B cell (primary cell): ENCODE results near the gene MAB21L3. TPM values are rescaled to one million over a fixed set of nuclear protein-coding genes. Genes with fewer than 3 reads are reported as not detected.

ENCODE experiments used
- ATAC-seq: fragments of 200-7000 bp; cut with Tn5 transposase; one replicate; pipeline ENCODE4 v1.10.0; 2021; ENCODE audit warnings: low read depth, mild to moderate bottlenecking, moderate number of reproducible peaks, moderate library complexity
- CTCF ChIA-PET: fragments of 350-600 bp; sonication (Branson Sonifier 250); formaldehyde crosslinking; loops from one replicate; lab custom pipeline; 2021; ENCODE audit warnings: antibody characterized with exemption, inconsistent platforms; lab: Charles Lee
- POLR2A ChIA-PET: fragments of 350-600 bp; sonication (Branson Sonifier 250); formaldehyde crosslinking; loops from one replicate; lab custom pipeline; 2021; ENCODE audit warnings: antibody characterized with exemption; lab: Charles Lee
- DNase-seq: peaks from one replicate; pipeline ENCODE4 v3.0.0; 2013
- H2AFZ ChIP-seq: 2 replicates; pipeline ENCODE4 v1.6.1; 2012; ENCODE audit warnings: mild to moderate bottlenecking, low read depth, low read length; ENCODE audit not compliant: insufficient read depth, poor library complexity, severe bottlenecking
- H3K27ac ChIP-seq, 2 donors: 1 replicate in 1 of 2; 2 replicates in 1 of 2; pipeline ENCODE4 v1.5.1; 2012 to 2013; ENCODE audit warnings: low read length in 2 of 2, mild to moderate bottlenecking in 2 of 2, moderate library complexity in 1 of 2
- H3K27me3 ChIP-seq, 4 experiments: fragments of 200-600 bp in 1 of 4; sonication (generic) in 1 of 4; replicated peaks in 1 of 4; 1 replicate in 2 of 4; 2 replicates in 2 of 4; pipeline versions ENCODE4 v1.6.1 to v1.7.0; 2013 to 2016; ENCODE audit warnings: low read length in 3 of 4, mild to moderate bottlenecking in 2 of 4, mixed read lengths in 1 of 4, moderate library complexity in 1 of 4; ENCODE audit not compliant: insufficient read depth in 4 of 4, control insufficient read depth in 3 of 4; ENCODE audit errors: control extremely low read depth in 1 of 4
- H3K36me3 ChIP-seq, 2 experiments: replicated peaks in 1 of 2; 1 replicate in 1 of 2; 2 replicates in 1 of 2; pipeline versions ENCODE4 v1.6.1 to v1.7.1; 2013; ENCODE audit warnings: low read length in 1 of 2; ENCODE audit not compliant: insufficient read depth in 2 of 2, control insufficient read depth in 1 of 2; ENCODE audit errors: control extremely low read depth in 1 of 2, extremely low read depth in 1 of 2
- H3K4me1 ChIP-seq, 2 donors: fragments of 200-600 bp in 1 of 2; sonication (generic) in 1 of 2; 1 replicate in 1 of 2; 2 replicates in 1 of 2; pipeline versions ENCODE4 v1.5.1 to v1.6.1; 2013 to 2017; ENCODE audit warnings: low read length in 2 of 2; ENCODE audit not compliant: control insufficient read depth in 2 of 2, insufficient read depth in 2 of 2
- H3K4me2 ChIP-seq: replicated peaks from 2 replicates; pipeline ENCODE3; 2012; ENCODE audit warnings: mild to moderate bottlenecking, low read depth, low read length; ENCODE audit not compliant: poor library complexity, severe bottlenecking
- H3K4me3 ChIP-seq, 5 experiments: fragments of 200-600 bp in 1 of 5; sonication (generic) in 1 of 5; 1 replicate in 3 of 5; 2 replicates in 2 of 5; pipeline versions ENCODE4 v1.5.1 to v1.7.0; 2011 to 2016; ENCODE audit warnings: low read length in 4 of 5, mild to moderate bottlenecking in 4 of 5, low read depth in 2 of 5, control low read depth in 1 of 5, moderate library complexity in 1 of 5; ENCODE audit not compliant: insufficient read depth in 1 of 5; ENCODE audit errors: control extremely low read depth in 1 of 5, extremely low read depth in 1 of 5
- H3K79me2 ChIP-seq: fragments of 200-600 bp; sonication (generic); one replicate; pipeline ENCODE4 v1.6.0; 2016; ENCODE audit warnings: low read length; ENCODE audit not compliant: control insufficient read depth, insufficient read depth
- H3K9ac ChIP-seq: fragments of 200-600 bp; sonication (generic); 2 replicates; pipeline ENCODE4 v1.6.1; 2017; ENCODE audit warnings: mild to moderate bottlenecking, low read length, moderate library complexity
- H3K9me3 ChIP-seq, 3 donors: one replicate each; pipeline versions ENCODE4 v1.6.1 to v1.7.1; 2013; ENCODE audit warnings: low read length in 2 of 3; ENCODE audit not compliant: control insufficient read depth in 2 of 3, insufficient read depth in 1 of 3; ENCODE audit errors: control extremely low read depth in 1 of 3
- H4K20me1 ChIP-seq: 2 replicates; pipeline ENCODE4 v1.6.0; 2012; ENCODE audit warnings: mild to moderate bottlenecking, low read length; ENCODE audit not compliant: insufficient read depth, control insufficient read depth, poor library complexity, severe bottlenecking
- H3K27ac Mint-ChIP-seq: one replicate; pipeline ENCODE4 v1.8.0; 2021; ENCODE audit warnings: mixed read lengths
- H3K27me3 Mint-ChIP-seq: one replicate; pipeline ENCODE4 v1.8.0; 2021; ENCODE audit warnings: mixed read lengths
- H3K4me1 Mint-ChIP-seq: one replicate; pipeline ENCODE4 v1.8.0; 2021; ENCODE audit warnings: mixed read lengths
- H3K4me3 Mint-ChIP-seq: one replicate; pipeline ENCODE4 v1.8.0; 2021; ENCODE audit warnings: mixed read lengths
- H3K9me3 Mint-ChIP-seq: one replicate; pipeline ENCODE4 v1.8.0; 2022; ENCODE audit warnings: mixed read lengths; ENCODE audit not compliant: insufficient read depth
- CTCF ChIP-seq: fragments of 200-600 bp; IDR thresholded peaks from one replicate; pipeline ENCODE4 v1.8.0; 2022; ENCODE audit warnings: antibody characterized with exemption, mild to moderate bottlenecking
- EZH2 ChIP-seq: IDR thresholded peaks from 2 replicates; pipeline ENCODE4 v1.6.1; 2012; ENCODE audit warnings: borderline replicate concordance, low read depth, mild to moderate bottlenecking, moderate library complexity, low read length; ENCODE audit not compliant: insufficient read depth, poor library complexity, severe bottlenecking
- WGBS: methylation state at CpG from one replicate; pipeline ENCODE4 v1.1.5; 2013; ENCODE audit warnings: missing lambda C conversion rate; ENCODE audit not compliant: insufficient coverage; 5-methylcytosine and 5-hydroxymethylcytosine counted together
- intact Hi-C: fragments of 100-400 bp; cut with micrococcal nuclease; formaldehyde crosslinking; loops from one replicate; pipeline ENCODE4 v1.10.0; 2022
- polyA plus RNA-seq: library from polyadenylated mRNA; depleted of rRNA; stranded (reverse); fragments of >200 nt; gene quantifications from 2 replicates; pipeline ENCODE4 v1.2.3, GENCODE V29; 2012
- total RNA-seq, 2 donors: library from RNA; stranded (reverse); fragments of 120-200 nt in 1 of 2; gene quantifications; 1 replicate in 1 of 2; 2 replicates in 1 of 2; pipeline versions ENCODE4 v1.2.3 to v1.2.4, GENCODE V29; 2013 to 2022

The MAB21L3 gene
- total and polyA plus RNA-seq, 2 donors (not counting 1 experiment from before 2014, with no cell fraction given): not detected

- TF ChIP-seq CTCF (no peak), EZH2 (no peak)
- H3K9me3 Mint-ChIP-seq: peaks cover 9% of the 10 kb centered on the region
- no peaks in the 10 kb centered on the region for H3K4me1 Mint-ChIP-seq
- DNase-seq: no peak
- Histone ChIP-seq H3K27me3 (no peaks in the 10 kb centered on the region), H3K79me2 (no peaks in the 10 kb centered on the region), H3K4me3 (no peak overlapping the region), H3K9ac (no peak overlapping the region), H3K27ac (no peak overlapping the region), H2AFZ (no peak overlapping the region), H3K9me3 (peaks cover 4 to 14% (median 10%) of the 10 kb centered on the region in 3 donors), H3K4me2 (no peak overlapping the region), H3K4me1 (no peaks in the 10 kb centered on the region), H3K36me3 (no peaks in the 10 kb centered on the region), H4K20me1 (no peaks in the 10 kb centered on the region)
- no peak for ATAC-seq
- H3K27me3 Mint-ChIP-seq: peaks cover 15% of the 10 kb centered on the region
- H3K27ac Mint-ChIP-seq: no peak overlapping the region
- ChIA-PET POLR2A (no interaction called here), CTCF (no interaction called here)
- H3K4me3 Mint-ChIP-seq: no peak overlapping the region
- intact Hi-C loops: no loop called here
Observed at GRCh38 chr1:116095027-116095426, 16.2 kb upstream of the MAB21L3 start.

- Histone ChIP-seq H3K79me2 (no peaks in the 10 kb centered on the region), H3K36me3 (no peaks in the 10 kb centered on the region), H3K4me3 (no peak overlapping the region), H3K4me1 (no peaks in the 10 kb centered on the region), H4K20me1 (no peaks in the 10 kb centered on the region), H3K9ac (no peak overlapping the region), H3K9me3 (peaks cover 3 to 10% (median 6%) of the 10 kb centered on the region in 3 donors), H2AFZ (no peak overlapping the region), H3K27ac (no peak overlapping the region), H3K4me2 (no peak overlapping the region), H3K27me3 (no peaks in the 10 kb centered on the region)
- Mint-ChIP-seq H3K4me3 (no peak overlapping the region), H3K9me3 (peaks cover 6% of the 10 kb centered on the region), H3K4me1 (no peaks in the 10 kb centered on the region), H3K27ac (no peak overlapping the region), H3K27me3 (peaks cover 15% of the 10 kb centered on the region)
- no CpG with 5 or more reads among the region's 1 CpG for WGBS
- intact Hi-C loops: no loop called here
- no peak for DNase-seq
- POLR2A ChIA-PET: no interaction called here
- CTCF ChIA-PET: no interaction called here
- no peak for ATAC-seq
- TF ChIP-seq EZH2 (no peak), CTCF (no peak)
Observed at GRCh38 chr1:116096013-116096618, 15.1 kb upstream of the MAB21L3 start.
